Uterus (tissue), 4 donors: ENCODE data around the gene MLKL. TPM values are rescaled to one million over a fixed set of nuclear protein-coding genes. Genes with fewer than 3 reads are reported as not detected.
"Not testable (repeated sequence)": the region's sequence is repeated elsewhere in the genome, so short reads cannot be mapped to it uniquely, and the experiment has no call there.

Source experiments
- DNase-seq, 2 donors: peaks; one replicate each; pipeline ENCODE4 v3.0.0-alpha.2; 2019 to 2020
- H3K27ac ChIP-seq, 2 donors: fragments of 200-600 bp; sonication (generic); 1 replicate in 1 of 2; 2 replicates in 1 of 2; pipeline ENCODE4 v1.5.1; 2016 to 2018
- H3K27me3 ChIP-seq, 2 donors: fragments of 200-600 bp; sonication (generic); one replicate each; pipeline ENCODE4 v1.5.1; 2018 to 2019; ENCODE audit warnings: control low read depth in 1 of 2
- H3K36me3 ChIP-seq, 2 donors: fragments of 200-600 bp; sonication (generic); one replicate each; pipeline ENCODE4 v1.5.1; 2019; ENCODE audit warnings: control low read depth in 1 of 2
- H3K4me1 ChIP-seq, 2 donors: fragments of 200-600 bp; sonication (generic); one replicate each; pipeline ENCODE4 v1.5.1; 2018 to 2019; ENCODE audit warnings: control low read depth in 1 of 2
- H3K4me3 ChIP-seq, 2 donors: fragments of 200-600 bp; sonication (generic); 1 replicate in 1 of 2; 2 replicates in 1 of 2; pipeline ENCODE4 v1.5.1; 2018 to 2019; ENCODE audit warnings: mild to moderate bottlenecking in 1 of 2
- H3K9me3 ChIP-seq, 2 donors: fragments of 200-600 bp; sonication (generic); one replicate each; pipeline ENCODE4 v1.5.1; 2019; ENCODE audit warnings: control low read depth in 1 of 2
- CTCF ChIP-seq, 4 experiments: fragments of 200-600 bp in 2 of 4; fragments of 450-650 bp in 2 of 4; sonication (generic) in 2 of 4; IDR thresholded peaks; one replicate each; pipeline ENCODE4 v1.5.1; 2016 to 2019; ENCODE audit warnings: antibody characterized with exemption in 4 of 4, mild to moderate bottlenecking in 2 of 4, moderate library complexity in 1 of 4
- POLR2A ChIP-seq, 2 donors: fragments of 450-650 bp; IDR thresholded peaks; one replicate each; pipeline ENCODE4 v1.6.1; 2016; ENCODE audit warnings: antibody characterized with exemption in 2 of 2, mild to moderate bottlenecking in 1 of 2, moderate library complexity in 1 of 2
- intact Hi-C: fragments of 100-400 bp; cut with DNase I; formaldehyde crosslinking; loops from one replicate; pipeline ENCODE4 v1.15.1; 2023; ENCODE audit warnings: low total_unique reads
- total RNA-seq, 4 donors: library from RNA; depleted of rRNA in 3 of 4; stranded (reverse); fragments of >200 nt in 3 of 4; gene quantifications; one replicate each; pipeline versions ENCODE4 v1.1.0 to v1.2.4, GENCODE V29; 2014 to 2023
- donor health status: DM: yes; HTN: yes; CAD: no.

The MLKL gene
- total RNA-seq, 4 donors from 2014 or later: 3.8 to 19.4 (median 7.6) TPM

GRCh38 chr16:74725651-74726455, 25.2 kb upstream of the MLKL start:
- H3K27ac ChIP-seq: no peak overlapping the region

GRCh38 chr16:74724820-74725549, 24.3 kb upstream of the MLKL start:
- Histone ChIP-seq H3K27me3 (no peaks in the 10 kb centered on the region), H3K36me3 (no peaks in the 10 kb centered on the region), H3K9me3 (no peaks in the 10 kb centered on the region), H3K4me1 (no peaks in the 10 kb centered on the region), H3K27ac (no peak overlapping the region), H3K4me3 (no peak overlapping the region)
- DNase-seq: no peak
- intact Hi-C loops: no loop called here
- TF ChIP-seq CTCF (IDR thresholded peaks at IDR 0.05) (no peak), POLR2A (IDR thresholded peaks at IDR 0.05) (no peak)

More at GRCh38 chr16:74725651-74726455, 25.2 kb upstream of the MLKL start:
- H3K9me3 ChIP-seq: no peaks in the 10 kb centered on the region
- H3K4me3 ChIP-seq: no peak overlapping the region
- H3K27me3 ChIP-seq: no peaks in the 10 kb centered on the region
- DNase-seq: no peak
- intact Hi-C loops: no loop called here
- no peaks in the 10 kb centered on the region for H3K36me3 ChIP-seq
- no peak for TF ChIP-seq CTCF (IDR thresholded peaks at IDR 0.05)
- TF ChIP-seq POLR2A (IDR thresholded peaks at IDR 0.05): no peak
- no peaks in the 10 kb centered on the region for H3K4me1 ChIP-seq

- H3K27me3 ChIP-seq: no peaks in the 10 kb centered on the region
- no peak overlapping the region for H3K4me3 ChIP-seq
- no peaks in the 10 kb centered on the region for H3K9me3 ChIP-seq
- H3K4me1 ChIP-seq: no peaks in the 10 kb centered on the region
- intact Hi-C loops: no loop called here
- no peak for TF ChIP-seq POLR2A (IDR thresholded peaks at IDR 0.05)
- TF ChIP-seq CTCF (IDR thresholded peaks at IDR 0.05): no peak
- DNase-seq: no peak
- H3K36me3 ChIP-seq: no peaks in the 10 kb centered on the region
- no peak overlapping the region for H3K27ac ChIP-seq
Observed at GRCh38 chr16:74723256-74723655, 22.6 kb upstream of the MLKL start.

GRCh38 chr16:74722156-74722555, 21.5 kb upstream of the MLKL start:
- H3K27ac ChIP-seq, H3K36me3 ChIP-seq, DNase-seq, H3K4me1 ChIP-seq, intact Hi-C loops, H3K9me3 ChIP-seq, H3K4me3 ChIP-seq, H3K27me3 ChIP-seq: not testable (repeated sequence)

- no peaks in the 10 kb centered on the region for H3K4me1 ChIP-seq
- no peak overlapping the region for H3K4me3 ChIP-seq
- DNase-seq: no peak
- intact Hi-C loops: no loop called here
- H3K27ac ChIP-seq: no peak overlapping the region
- TF ChIP-seq POLR2A (IDR thresholded peaks at IDR 0.05) (no peak), CTCF (IDR thresholded peaks at IDR 0.05) (no peak)
- no peaks in the 10 kb centered on the region for H3K36me3 ChIP-seq
- H3K9me3 ChIP-seq: no peaks in the 10 kb centered on the region
- no peaks in the 10 kb centered on the region for H3K27me3 ChIP-seq
Observed at GRCh38 chr16:74721716-74722115, 21.1 kb upstream of the MLKL start.
